Measurements from ENCODE around the gene DIAPH2.

DIAPH2 gene

DNA sequence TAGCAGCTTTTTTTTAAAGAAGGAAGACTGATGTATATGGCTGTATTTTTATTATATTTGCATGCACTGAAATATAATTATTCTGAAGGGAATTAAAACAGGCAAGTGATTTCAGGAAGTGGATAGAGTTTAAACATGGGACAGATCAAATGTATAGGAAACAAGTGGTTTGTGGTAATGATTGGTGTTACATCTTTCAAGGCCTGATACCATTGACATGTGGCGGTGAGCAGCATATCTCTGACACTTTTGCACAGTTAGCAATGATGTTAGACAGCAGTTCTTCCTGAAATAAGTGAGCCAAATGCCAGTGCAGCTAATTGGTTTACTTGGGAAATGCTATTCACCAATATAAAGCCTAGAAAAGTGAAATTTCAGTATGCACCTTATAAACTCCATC, 471.2 kb downstream of the DIAPH2 start:
- Histone ChIP-seq H3K27me3 (replicated peaks) (no peaks in the 10 kb centered on the region), H3K4me3 (ENCODE audit: low read depth, low read length) (no peak overlapping the region), H3K36me3 (replicated peaks) (no peaks in the 10 kb centered on the region), H3K27ac (no peak overlapping the region)
- no peak for TF ChIP-seq CTCF (IDR thresholded peaks at IDR 0.05; ENCODE audit: low read depth, low read length, missing control alignments)
- DNase-seq: no peak
- in situ Hi-C loops (cut with HindIII; ENCODE audit: low pct_ligation_motif_present, low sequenced_read_pairs): no loop called here

DNA sequence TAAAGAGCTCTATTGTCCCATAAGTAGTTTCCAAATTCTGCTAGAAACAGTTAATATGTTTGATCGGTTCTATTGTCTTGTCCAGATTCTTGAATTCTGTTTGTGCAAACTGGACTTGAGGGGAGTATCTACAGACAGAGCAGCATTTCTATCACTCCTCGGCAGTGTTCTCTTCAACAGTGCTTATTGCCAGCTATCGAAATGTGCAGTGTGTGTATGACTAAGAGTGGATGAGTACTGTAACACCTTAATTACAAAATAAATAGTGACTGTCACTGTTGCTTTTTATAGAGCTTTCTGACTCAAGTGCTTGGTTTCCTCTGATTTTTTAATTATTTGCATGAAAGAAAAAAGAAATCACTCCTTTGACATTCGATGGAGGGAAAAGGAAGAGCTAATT, 473.6 kb downstream of the DIAPH2 start:
- no peaks in the 10 kb centered on the region for H3K27me3 ChIP-seq (replicated peaks)
- no peak for DNase-seq
- H3K27ac ChIP-seq: no peak overlapping the region
- in situ Hi-C loops (cut with HindIII; ENCODE audit: low pct_ligation_motif_present, low sequenced_read_pairs): no loop called here
- TF ChIP-seq CTCF (IDR thresholded peaks at IDR 0.05; ENCODE audit: low read depth, low read length, missing control alignments): no peak
- H3K4me3 ChIP-seq (ENCODE audit: low read depth, low read length): no peak overlapping the region
- H3K36me3 ChIP-seq (replicated peaks): no peaks in the 10 kb centered on the region

- TF ChIP-seq CTCF (IDR thresholded peaks at IDR 0.05; ENCODE audit: low read depth, low read length, missing control alignments): no peak
- Histone ChIP-seq H3K4me3 (ENCODE audit: low read depth, low read length) (no peak overlapping the region), H3K27ac (no peak overlapping the region), H3K27me3 (replicated peaks) (no peaks in the 10 kb centered on the region), H3K36me3 (replicated peaks) (no peaks in the 10 kb centered on the region)
- in situ Hi-C loops (cut with HindIII; ENCODE audit: low pct_ligation_motif_present, low sequenced_read_pairs): no loop called here
- no peak for DNase-seq
Measured at GRCh38 chrX:97159916-97160800, 475.5 kb downstream of the DIAPH2 start.

- in situ Hi-C loops (cut with HindIII; ENCODE audit: low pct_ligation_motif_present, low sequenced_read_pairs): no loop called here
- DNase-seq: no peak
- Histone ChIP-seq H3K4me3 (ENCODE audit: low read depth, low read length) (no peak overlapping the region), H3K27ac (no peak overlapping the region), H3K27me3 (replicated peaks) (no peaks in the 10 kb centered on the region), H3K36me3 (replicated peaks) (no peaks in the 10 kb centered on the region)
- no peak for TF ChIP-seq CTCF (IDR thresholded peaks at IDR 0.05; ENCODE audit: low read depth, low read length, missing control alignments)
Measured at GRCh38 chrX:97167333-97167732, 482.7 kb downstream of the DIAPH2 start.

DNA sequence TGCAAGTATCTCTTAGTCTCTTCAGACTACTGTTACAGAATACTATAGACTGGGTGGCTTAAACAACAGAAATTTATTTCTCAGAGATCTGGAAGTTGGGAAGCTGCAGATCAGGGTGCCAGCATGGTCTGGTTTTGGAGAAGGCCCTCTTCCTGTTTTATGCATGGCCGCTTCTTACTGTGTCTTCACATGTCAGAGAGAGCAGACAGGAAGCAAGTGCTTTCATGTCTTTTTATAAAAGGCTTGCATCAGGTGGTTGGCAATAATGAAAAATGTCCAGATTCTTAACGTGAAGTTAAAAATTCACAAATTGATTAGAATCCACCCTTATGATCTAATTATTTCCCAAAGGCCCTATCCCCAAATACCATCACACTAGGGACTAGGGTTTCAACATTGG, 484.0 kb downstream of the DIAPH2 start:
- H3K4me3 ChIP-seq (ENCODE audit: low read depth, low read length): no peak overlapping the region
- no peaks in the 10 kb centered on the region for H3K36me3 ChIP-seq (replicated peaks)
- in situ Hi-C loops (cut with HindIII; ENCODE audit: low pct_ligation_motif_present, low sequenced_read_pairs): no loop called here
- no peak for DNase-seq
- TF ChIP-seq CTCF (IDR thresholded peaks at IDR 0.05; ENCODE audit: low read depth, low read length, missing control alignments): no peak
- H3K27ac ChIP-seq: no peak overlapping the region
- H3K27me3 ChIP-seq (replicated peaks): no peaks in the 10 kb centered on the region

GRCh38 chrX:97175147-97175546, 490.5 kb downstream of the DIAPH2 start:
- no peak overlapping the region for H3K4me3 ChIP-seq (ENCODE audit: low read depth, low read length)
- DNase-seq: no peak
- no peak overlapping the region for H3K27ac ChIP-seq
- TF ChIP-seq CTCF (IDR thresholded peaks at IDR 0.05; ENCODE audit: low read depth, low read length, missing control alignments): no peak
- in situ Hi-C loops (cut with HindIII; ENCODE audit: low pct_ligation_motif_present, low sequenced_read_pairs): no loop called here
- H3K27me3 ChIP-seq (replicated peaks): no peaks in the 10 kb centered on the region
- H3K36me3 ChIP-seq (replicated peaks): no peaks in the 10 kb centered on the region

Measured in brain microvascular endothelial cell (primary cell).